Measurements from ENCODE around the gene PCIF1. TPM values are rescaled to one million over a fixed set of nuclear protein-coding genes. Genes with fewer than 3 reads are reported as not detected.

PCIF1 gene
- total and polyA plus RNA-seq, 9 donors = 9.4 to 31.7 (median 26.9) TPM

GRCh38 chr20:45912344-45912682, 22.2 kb upstream of the PCIF1 start:
- Histone ChIP-seq H3K4me3 (ENCODE audit: low read length) (peak overlapping the region; percentile 31), H3K9me3 (replicated peaks; ENCODE audit: control insufficient read depth, low read depth, low read length) (no peaks in the 10 kb centered on the region), H3K36me3 (ENCODE audit: control insufficient read depth, insufficient read depth, low read length) (no peaks in the 10 kb centered on the region), H3K27ac (ENCODE audit: low read length) (peak overlapping the region; percentile 8), H3K4me1 (ENCODE audit: control insufficient read depth, insufficient read depth, low read length) (peaks cover 18% of the 10 kb centered on the region), H3K27me3 (ENCODE audit: control insufficient read depth, insufficient read depth, low read length) (peaks cover 16% of the 10 kb centered on the region)
- no peak for DNase-seq
- WGBS (ENCODE audit: insufficient coverage) = 13% methylated on average over 3 of the region's 4 CpGs

GRCh38 chr20:45913116-45913515, 21.4 kb upstream of the PCIF1 start:
- DNase-seq = no peak
- Histone ChIP-seq H3K4me1 (ENCODE audit: control insufficient read depth, insufficient read depth, low read length) (peaks cover 25% of the 10 kb centered on the region), H3K36me3 (ENCODE audit: control insufficient read depth, insufficient read depth, low read length) (no peaks in the 10 kb centered on the region), H3K4me3 (ENCODE audit: low read length) (no peak overlapping the region), H3K27ac (ENCODE audit: low read length) (no peak overlapping the region), H3K27me3 (ENCODE audit: control insufficient read depth, insufficient read depth, low read length) (peaks cover 16% of the 10 kb centered on the region), H3K9me3 (replicated peaks; ENCODE audit: control insufficient read depth, low read depth, low read length) (no peaks in the 10 kb centered on the region)
- no CpG with 5 or more reads among the region's 5 CpGs for WGBS (ENCODE audit: insufficient coverage)

- WGBS (ENCODE audit: insufficient coverage) = 20% methylated on average over 2 of the region's 5 CpGs
- peak overlapping the region; percentile 80 for H3K27ac ChIP-seq (ENCODE audit: low read length)
- peak; percentile 91 for DNase-seq
Measured at GRCh38 chr20:45917790-45918141, 16.7 kb upstream of the PCIF1 start.

GRCh38 chr20:45918182-45918737, 16.2 kb upstream of the PCIF1 start:
- DNase-seq = peak; percentile 74

More at GRCh38 chr20:45917790-45918141, 16.7 kb upstream of the PCIF1 start:
- Histone ChIP-seq H3K4me1 (ENCODE audit: control insufficient read depth, insufficient read depth, low read length) (peaks cover 32% of the 10 kb centered on the region), H3K9me3 (replicated peaks; ENCODE audit: control insufficient read depth, low read depth, low read length) (no peaks in the 10 kb centered on the region), H3K36me3 (ENCODE audit: control insufficient read depth, insufficient read depth, low read length) (no peaks in the 10 kb centered on the region), H3K4me3 (ENCODE audit: low read length) (no peak overlapping the region), H3K27me3 (ENCODE audit: control insufficient read depth, insufficient read depth, low read length) (peaks cover under 1% of the 10 kb centered on the region)

GRCh38 chr20:45918779-45919537, 15.5 kb upstream of the PCIF1 start:
- WGBS (ENCODE audit: insufficient coverage) = 84% methylated on average over 4 of the region's 12 CpGs
- no peaks in the 10 kb centered on the region for H3K9me3 ChIP-seq (replicated peaks; ENCODE audit: control insufficient read depth, low read depth, low read length)
- no peak overlapping the region for H3K4me3 ChIP-seq (ENCODE audit: low read length)
- peak overlapping the region; percentile 80 for H3K27ac ChIP-seq (ENCODE audit: low read length)
- H3K27me3 ChIP-seq (ENCODE audit: control insufficient read depth, insufficient read depth, low read length) = no peaks in the 10 kb centered on the region
- H3K36me3 ChIP-seq (ENCODE audit: control insufficient read depth, insufficient read depth, low read length) = no peaks in the 10 kb centered on the region
- no peak for DNase-seq
- H3K4me1 ChIP-seq (ENCODE audit: control insufficient read depth, insufficient read depth, low read length) = peaks cover 33% of the 10 kb centered on the region

More at GRCh38 chr20:45918182-45918737, 16.2 kb upstream of the PCIF1 start:
- H3K9me3 ChIP-seq (replicated peaks; ENCODE audit: control insufficient read depth, low read depth, low read length) = no peaks in the 10 kb centered on the region
- 0% methylated on average over 2 of the region's 5 CpGs for WGBS (ENCODE audit: insufficient coverage)
- H3K4me3 ChIP-seq (ENCODE audit: low read length) = no peak overlapping the region
- no peaks in the 10 kb centered on the region for H3K36me3 ChIP-seq (ENCODE audit: control insufficient read depth, insufficient read depth, low read length)
- H3K27me3 ChIP-seq (ENCODE audit: control insufficient read depth, insufficient read depth, low read length) = no peaks in the 10 kb centered on the region
- H3K4me1 ChIP-seq (ENCODE audit: control insufficient read depth, insufficient read depth, low read length) = peaks cover 32% of the 10 kb centered on the region
- peak overlapping the region; percentile 80 for H3K27ac ChIP-seq (ENCODE audit: low read length)

- DNase-seq = peak; percentile 91
- peaks cover 41% of the 10 kb centered on the region for H3K4me1 ChIP-seq (ENCODE audit: control insufficient read depth, insufficient read depth, low read length)
- H3K9me3 ChIP-seq (replicated peaks; ENCODE audit: control insufficient read depth, low read depth, low read length) = no peaks in the 10 kb centered on the region
- no peaks in the 10 kb centered on the region for H3K36me3 ChIP-seq (ENCODE audit: control insufficient read depth, insufficient read depth, low read length)
- H3K27me3 ChIP-seq (ENCODE audit: control insufficient read depth, insufficient read depth, low read length) = no peaks in the 10 kb centered on the region
- H3K27ac ChIP-seq (ENCODE audit: low read length) = peak overlapping the region; percentile 69
- 3% methylated on average over 5 of the region's 11 CpGs for WGBS (ENCODE audit: insufficient coverage)
- no peak overlapping the region for H3K4me3 ChIP-seq (ENCODE audit: low read length)
Measured at GRCh38 chr20:45919542-45920399, 14.7 kb upstream of the PCIF1 start.

GRCh38 chr20:45920462-45921336, 13.8 kb upstream of the PCIF1 start:
- Histone ChIP-seq H3K27me3 (ENCODE audit: control insufficient read depth, insufficient read depth, low read length) (no peaks in the 10 kb centered on the region), H3K27ac (ENCODE audit: low read length) (peak overlapping the region; percentile 69), H3K9me3 (replicated peaks; ENCODE audit: control insufficient read depth, low read depth, low read length) (no peaks in the 10 kb centered on the region), H3K36me3 (ENCODE audit: control insufficient read depth, insufficient read depth, low read length) (no peaks in the 10 kb centered on the region), H3K4me1 (ENCODE audit: control insufficient read depth, insufficient read depth, low read length) (peaks cover 50% of the 10 kb centered on the region), H3K4me3 (ENCODE audit: low read length) (no peak overlapping the region)
- no peak for DNase-seq
- 77% methylated on average over 5 of the region's 9 CpGs for WGBS (ENCODE audit: insufficient coverage)

- no peak for DNase-seq
- no peak overlapping the region for H3K4me3 ChIP-seq (ENCODE audit: low read length)
- H3K27ac ChIP-seq (ENCODE audit: low read length) = no peak overlapping the region
- no peaks in the 10 kb centered on the region for H3K27me3 ChIP-seq (ENCODE audit: control insufficient read depth, insufficient read depth, low read length)
- peaks cover 51% of the 10 kb centered on the region for H3K4me1 ChIP-seq (ENCODE audit: control insufficient read depth, insufficient read depth, low read length)
- H3K36me3 ChIP-seq (ENCODE audit: control insufficient read depth, insufficient read depth, low read length) = no peaks in the 10 kb centered on the region
- WGBS (ENCODE audit: insufficient coverage) = 88% methylated on average over 3 of the region's 11 CpGs
- no peaks in the 10 kb centered on the region for H3K9me3 ChIP-seq (replicated peaks; ENCODE audit: control insufficient read depth, low read depth, low read length)
Measured at GRCh38 chr20:45921337-45922189, 12.9 kb upstream of the PCIF1 start.
